K562 (cell line): Measurements from ENCODE around the gene NEK4. TPM values are rescaled to one million over a fixed set of nuclear protein-coding genes. Genes with fewer than 3 reads are reported as not detected.

ENCODE experiments used
- ATF7 ChIP-seq: fragments of 450-650 bp; IDR thresholded peaks from 2 replicates; pipeline ENCODE4 v1.7.1; 2014; ENCODE audit warnings: mild to moderate bottlenecking, moderate library complexity
- CEBPB ChIP-seq: fragments of 450-650 bp; IDR thresholded peaks from 2 replicates; pipeline ENCODE4 v1.6.1; 2016; ENCODE audit warnings: missing genetic modification characterization, missing compliant biosample characterization
- CEBPG ChIP-seq, 3 experiments: fragments of 200-800 bp in 1 of 3; sonication (Bioruptor generic) in 1 of 3; sonication (generic) in 1 of 3; formaldehyde crosslinking in 1 of 3; IDR thresholded peaks in 2 of 3; conservative IDR thresholded peaks in 1 of 3; 2 replicates each; pipeline versions ENCODE4 v1.6.1 to v1.8.0; 2016 to 2022; ENCODE audit warnings: missing compliant biosample characterization in 2 of 3, missing genetic modification characterization in 2 of 3, mild to moderate bottlenecking in 1 of 3, missing genetic modification reagents in 1 of 3
- CREM ChIP-seq: IDR thresholded peaks from 2 replicates; pipeline ENCODE4 v1.6.1; 2014; ENCODE audit warnings: antibody characterized with exemption, low read depth
- FOS ChIP-seq: IDR thresholded peaks from 3 replicates; pipeline ENCODE4 v1.6.1; 2011; ENCODE audit not compliant: insufficient read length; ENCODE audit errors: extremely low read depth
- GATA2 ChIP-seq: sonication (generic); formaldehyde crosslinking; IDR thresholded peaks from 2 replicates; pipeline ENCODE4 v1.4.0; 2020; ENCODE audit warnings: mild to moderate bottlenecking, missing genetic modification reagents
- JUN ChIP-seq, 2 experiments: sonication (generic) in 1 of 2; formaldehyde crosslinking in 1 of 2; IDR thresholded peaks; 2 replicates each; pipeline versions ENCODE4 v1.6.1 to v1.8.0; 2012 to 2022; ENCODE audit warnings: borderline replicate concordance in 2 of 2, mild to moderate bottlenecking in 2 of 2, improper control_type of control experiment in 1 of 2, low read depth in 1 of 2, low read length in 1 of 2, missing genetic modification reagents in 1 of 2
- JUND ChIP-seq, 2 experiments: IDR thresholded peaks; 2 replicates in 1 of 2; 3 replicates in 1 of 2; pipeline ENCODE4 v1.6.1; 2011; ENCODE audit warnings: borderline replicate concordance in 2 of 2, low read depth in 2 of 2, low read length in 2 of 2, improper control_type of control experiment in 1 of 2, missing biosample characterization in 1 of 2, missing genetic modification characterization in 1 of 2, missing genetic modification reagents in 1 of 2
- NR2C2 ChIP-seq, 2 experiments: fragments of 200-800 bp in 1 of 2; sonication (Bioruptor generic) in 1 of 2; sonication (generic) in 1 of 2; formaldehyde crosslinking in 1 of 2; IDR thresholded peaks; 2 replicates each; pipeline versions ENCODE4 v1.6.1 to v1.8.0; 2016 to 2022; ENCODE audit warnings: mild to moderate bottlenecking in 1 of 2, missing compliant biosample characterization in 1 of 2, missing genetic modification characterization in 1 of 2, missing genetic modification reagents in 1 of 2
- NR4A1 ChIP-seq, 2 experiments: fragments of 250-450 bp in 1 of 2; fragments of 450-650 bp in 1 of 2; sonication (Bioruptor Pico) in 1 of 2; IDR thresholded peaks; 2 replicates each; pipeline versions ENCODE4 v1.4.0 to v1.6.1; 2016 to 2020; ENCODE audit warnings: mild to moderate bottlenecking in 2 of 2, missing compliant biosample characterization in 1 of 2, missing genetic modification characterization in 1 of 2, moderate library complexity in 1 of 2
- PML ChIP-seq: IDR thresholded peaks from 2 replicates; pipeline ENCODE4 v1.6.1; 2012; ENCODE audit warnings: low read length, inconsistent platforms
- SMARCA4 ChIP-seq: fragments of 450-650 bp; IDR thresholded peaks from 2 replicates; pipeline ENCODE4 v1.6.1; 2016
- TEAD4 ChIP-seq, 2 experiments: sonication (generic) in 1 of 2; formaldehyde crosslinking in 1 of 2; IDR thresholded peaks; 2 replicates each; pipeline versions ENCODE4 v1.6.1 to v1.8.0; 2012 to 2022; ENCODE audit warnings: borderline replicate concordance in 1 of 2, inconsistent platforms in 1 of 2, low read length in 1 of 2, mild to moderate bottlenecking in 1 of 2, missing genetic modification reagents in 1 of 2
- YY1 ChIP-seq, 3 experiments: IDR thresholded peaks; 2 replicates each; pipeline ENCODE4 v1.6.1; 2011; ENCODE audit warnings: low read length in 2 of 3, mild to moderate bottlenecking in 2 of 3, moderate library complexity in 2 of 3, borderline replicate concordance in 1 of 3, control low read depth in 1 of 3, low read depth in 1 of 3; ENCODE audit not compliant: insufficient read depth in 3 of 3, insufficient replicate concordance in 2 of 3, control insufficient read depth in 1 of 3, insufficient read length in 1 of 3; ENCODE audit errors: extremely low read depth in 1 of 3
- ZBTB1 ChIP-seq: sonication (generic); formaldehyde crosslinking; IDR thresholded peaks from 2 replicates; pipeline ENCODE4 v1.8.1; 2023; ENCODE audit warnings: missing genetic modification reagents, low read depth, mild to moderate bottlenecking, borderline replicate concordance
- ZNF551 ChIP-seq: fragments of 250-450 bp; sonication (Bioruptor Pico); IDR thresholded peaks from 2 replicates; pipeline ENCODE4 v1.5.0; 2021; ENCODE audit warnings: mild to moderate bottlenecking, moderate library complexity
- polyA plus RNA-seq, 8 experiments: library from polyadenylated mRNA; depleted of rRNA in 4 of 8; stranded (reverse) in 5 of 8; unstranded in 3 of 8; fragments of >200 nt; fragmentation: Nextera tagmentation in 2 of 8; fragmentation: Illumina TruSeq in 1 of 8; extraction: Ambion mirVana in 2 of 8; extraction: Trizol in 1 of 8; gene quantifications; 2 replicates each; pipeline versions ENCODE4 v1.2.1 to v1.2.3, GENCODE V29; 2011 to 2014; ENCODE audit warnings: inconsistent platforms in 1 of 8, missing spikeins in 1 of 8
- total RNA-seq, 7 experiments: library from RNA; depleted of rRNA in 6 of 7; stranded (reverse); fragments of >200 nt in 6 of 7; fragmentation: Illumina TruSeq in 2 of 7; extraction: Trizol in 2 of 7; gene quantifications; 2 replicates each; pipeline versions ENCODE4 v1.2.1 to v1.2.3, GENCODE V29; 2011 to 2021; ENCODE audit warnings: low replicate concordance in 1 of 7
- TF ChIP-seq, protein P1 (sequence below), 2 experiments: fragments of 200-800 bp in 1 of 2; sonication (Bioruptor generic) in 1 of 2; sonication (generic) in 1 of 2; formaldehyde crosslinking in 1 of 2; IDR thresholded peaks in 1 of 2; conservative IDR thresholded peaks in 1 of 2; 2 replicates each; pipeline versions ENCODE4 v1.5.0 to v1.6.1; 2016 to 2020; ENCODE audit warnings: missing compliant biosample characterization in 1 of 2, missing genetic modification characterization in 1 of 2, missing genetic modification reagents in 1 of 2
- TF ChIP-seq, protein P2 (sequence below): fragments of 250-450 bp; sonication (Bioruptor Pico); IDR thresholded peaks from 2 replicates; pipeline ENCODE4 v1.5.0; 2020; ENCODE audit warnings: mild to moderate bottlenecking, borderline replicate concordance

Gene NEK4
- total and polyA plus RNA-seq, 9 of the 15 experiments (the other 6 are each of a cell fraction or from before 2014, with no cell fraction given) = 5.8 to 23.1 (median 16.6) TPM

DNA sequence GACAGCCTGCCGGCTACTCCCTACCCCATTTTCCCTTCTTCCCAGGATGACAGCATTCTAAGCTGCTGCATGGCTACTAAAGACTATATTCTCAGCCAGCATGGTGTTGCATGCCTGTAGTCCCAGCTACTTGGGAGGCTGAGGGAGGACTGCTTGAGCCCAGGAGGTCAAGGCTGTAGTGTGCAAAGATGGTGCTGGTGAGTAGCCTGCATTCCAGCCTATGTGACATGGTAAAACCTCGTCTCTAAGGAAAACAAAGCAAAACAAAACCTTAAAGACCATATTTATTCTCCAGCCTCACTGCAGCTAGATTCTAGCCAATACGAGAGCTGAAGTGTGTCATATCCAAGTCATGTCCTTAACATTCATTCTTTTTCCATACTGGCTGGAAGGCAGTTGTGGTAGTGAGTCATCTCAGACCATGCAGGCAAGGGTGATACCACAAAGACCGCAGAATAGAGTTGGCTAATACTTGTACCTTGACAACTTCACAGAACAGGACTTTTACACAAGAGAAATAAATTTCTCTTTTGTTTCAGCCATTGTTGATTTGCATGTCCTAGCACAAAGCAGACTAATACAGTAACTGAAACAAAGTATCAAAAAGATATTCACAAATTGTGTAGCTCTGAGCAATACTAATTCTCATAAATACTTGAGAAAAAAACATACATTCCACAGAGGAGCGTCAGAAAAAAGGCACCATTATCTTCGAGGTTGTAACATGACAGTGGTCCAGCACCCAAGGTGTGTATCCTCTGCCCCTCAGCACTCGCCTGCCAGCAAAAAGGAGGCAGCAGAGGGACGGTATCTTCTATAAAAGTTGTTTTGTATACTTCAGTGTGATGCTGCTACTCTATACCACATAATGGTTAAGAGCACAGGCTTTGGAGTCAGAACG is 99.9 kb downstream of the NEK4 start (continued):
- 0 out of 2 replicates have a peak, but pooled peaks have one; percentile 34 for TF ChIP-seq CREM
- TF ChIP-seq FOS = peak; percentile 14
- TF ChIP-seq CEBPB (tag) = 0 out of 2 replicates have a peak, but pooled peaks have one; percentile 34
- peak; percentile 91 for TF ChIP-seq JUND (IDR thresholded peaks at IDR 0.05; ENCODE audit: borderline replicate concordance, low read depth, low read length)
- peak; percentile 82; the same call in 2 of the 3 replicates for TF ChIP-seq JUND (tag; IDR thresholded peaks at IDR 0.05; ENCODE audit: borderline replicate concordance, low read depth, low read length)
- TF ChIP-seq CEBPG (CRISPR knock-in tag; IDR thresholded peaks at IDR 0.05) = peak; percentile 52
- peak; percentile 65 to 78 for TF ChIP-seq CEBPG (tag; conservative IDR thresholded peaks at IDR 0.05 in 1 of 2, IDR thresholded peaks at IDR 0.05 in 1 of 2)
- TF ChIP-seq, protein P1, sequence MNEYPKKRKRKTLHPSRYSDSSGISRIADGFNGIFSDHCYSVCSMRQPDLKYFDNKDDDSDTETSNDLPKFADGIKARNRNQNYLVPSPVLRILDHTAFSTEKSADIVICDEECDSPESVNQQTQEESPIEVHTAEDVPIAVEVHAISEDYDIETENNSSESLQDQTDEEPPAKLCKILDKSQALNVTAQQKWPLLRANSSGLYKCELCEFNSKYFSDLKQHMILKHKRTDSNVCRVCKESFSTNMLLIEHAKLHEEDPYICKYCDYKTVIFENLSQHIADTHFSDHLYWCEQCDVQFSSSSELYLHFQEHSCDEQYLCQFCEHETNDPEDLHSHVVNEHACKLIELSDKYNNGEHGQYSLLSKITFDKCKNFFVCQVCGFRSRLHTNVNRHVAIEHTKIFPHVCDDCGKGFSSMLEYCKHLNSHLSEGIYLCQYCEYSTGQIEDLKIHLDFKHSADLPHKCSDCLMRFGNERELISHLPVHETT (CRISPR knock-in tag; conservative IDR thresholded peaks at IDR 0.05 in 1 of 2, IDR thresholded peaks at IDR 0.05 in 1 of 2) = 0 out of 4 replicates have a peak, but pooled peaks of 1 of the 2 experiments have one; percentile 24
- no peak for TF ChIP-seq NR4A1 (CRISPR knock-in tag; IDR thresholded peaks at IDR 0.05)
- TF ChIP-seq NR4A1 (tag; IDR thresholded peaks at IDR 0.05) = no peak
- TF ChIP-seq SMARCA4 = peak; percentile 72; the same call in 1 of the 2 replicates
- peak; percentile 16; the same call in 1 of the 2 replicates for TF ChIP-seq ATF7
- TF ChIP-seq ZBTB1 = peak; percentile 99
- TF ChIP-seq GATA2 (CRISPR knock-in tag) = no peak
- peak; percentile 70; the same call in 1 of the 2 replicates for TF ChIP-seq JUN (IDR thresholded peaks at IDR 0.05; ENCODE audit: borderline replicate concordance, low read depth, low read length)
- TF ChIP-seq JUN (CRISPR knock-in tag; IDR thresholded peaks at IDR 0.05; ENCODE audit: borderline replicate concordance) = no peak
- peak; percentile 65; the same call in 1 of the 2 replicates for TF ChIP-seq TEAD4 (IDR thresholded peaks at IDR 0.05; ENCODE audit: low read length)
- no peak for TF ChIP-seq TEAD4 (CRISPR knock-in tag; IDR thresholded peaks at IDR 0.05; ENCODE audit: borderline replicate concordance)
- TF ChIP-seq, protein P2, sequence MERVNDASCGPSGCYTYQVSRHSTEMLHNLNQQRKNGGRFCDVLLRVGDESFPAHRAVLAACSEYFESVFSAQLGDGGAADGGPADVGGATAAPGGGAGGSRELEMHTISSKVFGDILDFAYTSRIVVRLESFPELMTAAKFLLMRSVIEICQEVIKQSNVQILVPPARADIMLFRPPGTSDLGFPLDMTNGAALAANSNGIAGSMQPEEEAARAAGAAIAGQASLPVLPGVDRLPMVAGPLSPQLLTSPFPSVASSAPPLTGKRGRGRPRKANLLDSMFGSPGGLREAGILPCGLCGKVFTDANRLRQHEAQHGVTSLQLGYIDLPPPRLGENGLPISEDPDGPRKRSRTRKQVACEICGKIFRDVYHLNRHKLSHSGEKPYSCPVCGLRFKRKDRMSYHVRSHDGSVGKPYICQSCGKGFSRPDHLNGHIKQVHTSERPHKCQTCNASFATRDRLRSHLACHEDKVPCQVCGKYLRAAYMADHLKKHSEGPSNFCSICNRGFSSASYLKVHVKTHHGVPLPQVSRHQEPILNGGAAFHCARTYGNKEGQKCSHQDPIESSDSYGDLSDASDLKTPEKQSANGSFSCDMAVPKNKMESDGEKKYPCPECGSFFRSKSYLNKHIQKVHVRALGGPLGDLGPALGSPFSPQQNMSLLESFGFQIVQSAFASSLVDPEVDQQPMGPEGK = no peak
- TF ChIP-seq YY1 (IDR thresholded peaks at IDR 0.05; ENCODE audit: borderline replicate concordance in 1 of 3, control insufficient read depth in 1 of 3, extremely low read depth in 1 of 3, insufficient read depth in 3 of 3, insufficient read length in 1 of 3, insufficient replicate concordance in 2 of 3, low read depth in 1 of 3, low read length in 2 of 3) = peak in 1 of 3 experiments; percentile 21
- no peak for TF ChIP-seq NR2C2 (CRISPR knock-in tag; IDR thresholded peaks at IDR 0.05)
- TF ChIP-seq NR2C2 (tag; IDR thresholded peaks at IDR 0.05) = peak; percentile 33; the same call in 1 of the 2 replicates
- TF ChIP-seq PML = 0 out of 2 replicates have a peak, but pooled peaks have one; percentile 16
- TF ChIP-seq ZNF551 = no peak
